CD4-positive, alpha-beta T cell treated with Interleukin-6 at 100 ng/mL for 8 hours (primary cell): ENCODE measurements around the gene CCDC88C.
A peak's percentile ranks its signal among the peaks of the same experiment; 100 is the strongest.

Experiments used
- DNase-seq: peaks from one replicate; pipeline ENCODE4 v3.0.0-alpha.2; 2020; ENCODE audit warnings: mixed read lengths, low spot score

The CCDC88C gene

DNA sequence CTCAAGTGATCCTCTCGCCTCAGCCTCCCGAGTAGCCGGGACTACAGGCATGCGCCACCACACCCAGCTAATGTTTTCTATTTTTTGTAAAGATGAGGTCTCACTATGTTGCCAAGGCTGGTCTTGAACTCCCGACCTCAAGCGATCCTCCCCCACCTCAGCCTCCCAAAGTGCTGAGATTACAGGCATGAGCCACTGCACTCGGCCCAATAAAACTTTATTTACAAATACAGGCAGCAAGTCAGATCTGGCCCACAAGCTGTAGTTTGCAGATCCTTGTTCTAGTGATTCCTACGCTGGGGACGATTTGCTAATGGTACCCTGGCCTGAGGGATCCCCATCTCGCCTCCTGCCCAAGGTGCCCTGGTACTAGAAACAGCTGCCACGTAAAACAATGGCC, 74.6 kb downstream of the CCDC88C start:
- DNase-seq, result no peak

DNA sequence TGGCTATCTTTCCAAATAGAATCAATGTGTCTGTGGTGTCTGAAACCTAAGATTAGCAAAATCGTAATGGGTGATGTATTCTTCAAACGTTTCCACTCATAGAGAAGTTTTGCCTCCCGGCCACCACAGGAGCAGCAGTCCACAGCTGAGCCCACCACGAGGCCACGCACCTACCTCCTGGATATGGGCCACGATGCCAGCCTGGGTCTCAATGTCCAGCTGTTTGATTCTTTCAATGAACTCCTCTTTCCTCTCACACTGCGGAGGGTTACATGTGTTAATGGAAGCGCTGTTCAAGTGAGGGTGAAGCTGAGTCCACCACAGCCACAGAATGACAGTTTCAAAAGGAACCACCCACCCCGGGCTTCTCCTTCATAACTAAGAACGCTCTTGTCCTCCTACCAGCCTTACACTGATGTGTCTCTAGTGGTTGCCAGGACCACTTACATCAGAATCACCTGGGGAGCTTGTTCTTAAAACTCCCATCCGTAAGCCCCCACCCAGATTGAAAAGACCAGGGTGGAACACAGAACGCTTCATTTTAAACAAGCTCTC, 75.3 kb downstream of the CCDC88C start:
- DNase-seq, result no peak

DNA sequence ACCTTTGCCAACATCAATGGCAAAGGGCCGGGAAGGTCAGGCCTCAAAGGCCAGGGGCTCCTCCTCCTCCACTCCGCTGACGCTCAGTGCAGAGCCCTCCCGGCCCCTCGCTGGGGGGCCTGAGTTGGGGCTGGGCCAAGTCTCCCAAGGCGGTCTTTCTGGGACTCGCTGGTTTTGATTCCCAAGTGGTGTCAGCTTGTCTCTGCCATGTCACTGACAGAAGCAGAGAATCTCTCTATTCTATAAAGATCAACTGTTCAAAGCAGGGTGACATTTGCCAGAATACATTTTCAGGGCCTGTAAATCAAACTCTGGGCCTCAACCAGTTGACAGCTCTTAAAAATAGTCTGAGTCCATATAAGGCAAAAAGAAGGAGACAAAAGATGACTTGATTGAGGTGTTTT, 75.9 kb downstream of the CCDC88C start:
- no peak for DNase-seq

- DNase-seq, result no peak
These were observed 76.3 kb downstream of the CCDC88C start for GRCh38 chr14:91341334-91341733.

- no peak for DNase-seq
These were observed 77.8 kb downstream of the CCDC88C start for GRCh38 chr14:91339671-91340369.

GRCh38 chr14:91339076-91339475, 78.5 kb downstream of the CCDC88C start:
- DNase-seq, result no peak

- DNase-seq, result no peak
These were observed 79.2 kb downstream of the CCDC88C start for GRCh38 chr14:91338379-91338778.

- no peak for DNase-seq
These were observed 79.8 kb downstream of the CCDC88C start for GRCh38 chr14:91337699-91338335.

- no peak for DNase-seq
These were observed 81.5 kb downstream of the CCDC88C start for GRCh38 chr14:91336093-91336450.

DNA sequence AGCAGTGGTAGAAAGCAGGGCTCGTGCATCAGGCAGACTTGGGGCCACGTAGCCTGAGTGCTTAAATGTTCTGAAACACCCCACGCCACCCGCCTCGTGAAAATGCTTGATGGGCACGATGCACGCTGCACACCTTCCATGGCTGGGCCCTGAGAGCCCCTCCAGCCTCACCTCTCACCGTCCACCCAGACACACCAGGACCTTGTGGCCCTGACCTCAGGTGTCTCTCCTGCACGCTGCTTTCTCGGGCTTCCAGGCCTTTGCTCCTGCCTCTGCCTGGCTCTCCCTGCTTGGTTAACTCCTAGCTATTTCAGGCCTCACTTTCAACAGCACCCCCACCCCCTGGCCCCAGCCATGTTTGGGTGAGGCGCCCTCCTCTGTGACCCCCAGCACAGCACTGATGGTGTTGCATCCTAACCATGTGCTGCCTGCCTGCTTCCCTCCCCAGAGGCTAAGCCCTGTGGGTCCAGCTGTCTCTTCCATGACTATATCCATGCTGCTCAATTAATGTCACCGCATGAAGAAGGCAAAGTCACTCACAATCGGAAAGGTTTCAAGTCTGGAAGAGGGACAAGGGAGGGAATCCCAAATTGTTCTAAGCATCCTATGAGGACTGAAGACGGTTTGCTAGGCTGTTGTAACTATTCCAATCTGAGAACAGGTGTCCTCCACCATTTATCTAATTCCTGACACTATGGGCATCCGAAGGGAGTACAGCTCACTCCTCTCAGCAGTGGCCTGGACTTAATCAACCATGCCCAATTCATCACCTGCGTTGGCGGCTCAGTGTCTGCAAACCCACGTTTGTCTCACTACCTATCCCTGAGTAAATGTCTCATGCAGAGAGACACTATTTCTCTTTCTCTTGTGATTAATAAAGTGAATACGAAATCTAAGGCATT, 82.2 kb downstream of the CCDC88C start:
- no peak for DNase-seq

DNA sequence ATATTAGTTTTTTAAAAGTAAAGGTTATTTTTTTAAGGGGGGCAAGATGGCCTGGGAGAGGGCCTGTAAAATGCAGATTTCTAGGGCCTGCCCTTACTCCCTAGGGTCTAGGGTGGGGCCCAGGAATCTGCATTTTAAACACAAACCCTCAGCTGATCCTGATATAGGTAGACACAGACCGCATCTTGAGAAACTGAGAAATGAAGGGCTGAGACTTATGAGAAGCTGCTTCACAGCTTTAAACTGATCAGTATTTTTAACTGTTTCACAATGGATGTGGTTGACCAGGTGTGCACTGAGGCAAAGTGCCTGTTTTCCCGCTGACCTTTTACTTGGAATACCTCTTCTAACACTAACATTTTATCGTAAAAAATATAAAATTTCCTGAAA, 84.0 kb downstream of the CCDC88C start:
- no peak for DNase-seq

DNA sequence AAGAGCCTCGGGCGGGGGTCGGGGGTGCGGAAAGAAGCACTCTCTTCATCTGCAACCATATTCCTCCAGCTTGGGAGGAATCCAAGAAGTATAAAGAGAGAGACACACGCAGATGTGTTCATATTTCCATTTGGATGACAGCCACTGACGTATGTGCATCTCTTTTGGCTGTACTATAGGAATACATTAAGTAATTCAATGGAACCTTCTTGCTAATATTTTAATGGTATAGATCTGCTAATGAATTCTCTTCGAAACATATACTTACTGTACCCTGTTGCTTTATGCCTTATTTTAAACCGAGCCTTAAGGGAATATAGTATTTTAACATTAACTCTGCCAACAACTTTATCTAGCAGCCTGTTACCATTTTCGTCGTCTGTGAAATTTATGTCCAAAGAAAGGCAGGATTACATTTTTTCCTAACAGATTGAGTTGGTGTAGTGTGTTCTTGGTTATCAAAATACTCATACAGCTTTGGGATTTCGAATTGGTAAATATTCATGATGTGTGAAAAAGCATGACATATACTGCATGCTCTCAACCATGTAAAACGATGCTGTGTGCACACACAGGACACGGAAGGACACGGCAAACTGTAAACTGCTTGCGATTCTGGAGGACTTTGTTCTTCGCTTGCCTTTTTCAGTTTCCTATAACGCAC, 84.5 kb downstream of the CCDC88C start:
- DNase-seq, result no peak

DNA sequence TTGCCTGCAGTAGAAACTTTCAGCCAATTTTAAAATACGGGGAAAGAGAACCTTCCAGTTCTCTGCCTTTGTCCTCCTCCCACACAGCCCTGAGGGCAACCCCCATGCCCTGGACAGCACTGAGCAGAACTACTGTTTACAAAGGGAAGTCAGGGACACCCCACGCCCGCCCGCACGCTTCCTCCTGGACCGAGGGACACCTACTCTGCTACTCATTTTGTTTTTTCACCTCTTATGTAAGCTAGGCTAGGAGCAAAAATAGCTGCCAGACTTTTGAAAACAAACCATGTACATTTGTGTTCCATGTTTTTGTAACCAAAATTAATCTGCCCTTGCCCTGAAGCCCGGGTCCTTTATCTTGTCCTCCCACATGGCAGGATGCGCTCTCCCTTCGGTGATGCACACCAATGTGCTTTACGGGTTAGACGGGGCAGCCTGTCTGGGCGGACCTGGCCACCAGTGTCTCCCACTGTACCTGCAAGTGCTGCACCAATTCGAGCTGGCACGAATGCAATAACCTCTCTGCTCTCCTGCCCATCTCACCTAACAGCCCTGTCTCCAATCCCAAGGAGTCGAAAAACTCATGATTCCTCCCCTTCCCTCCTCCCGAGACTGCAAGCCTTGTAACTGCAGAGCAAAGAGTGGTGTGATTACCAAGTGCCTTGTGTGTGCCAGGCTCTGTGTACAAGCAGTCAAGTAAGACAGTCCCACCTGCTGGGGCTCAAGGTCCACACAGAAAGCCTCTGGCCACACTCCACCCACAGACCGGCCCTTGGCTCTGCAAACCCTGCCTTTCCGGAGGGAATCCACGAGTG, 85.2 kb downstream of the CCDC88C start:
- no peak for DNase-seq

DNA sequence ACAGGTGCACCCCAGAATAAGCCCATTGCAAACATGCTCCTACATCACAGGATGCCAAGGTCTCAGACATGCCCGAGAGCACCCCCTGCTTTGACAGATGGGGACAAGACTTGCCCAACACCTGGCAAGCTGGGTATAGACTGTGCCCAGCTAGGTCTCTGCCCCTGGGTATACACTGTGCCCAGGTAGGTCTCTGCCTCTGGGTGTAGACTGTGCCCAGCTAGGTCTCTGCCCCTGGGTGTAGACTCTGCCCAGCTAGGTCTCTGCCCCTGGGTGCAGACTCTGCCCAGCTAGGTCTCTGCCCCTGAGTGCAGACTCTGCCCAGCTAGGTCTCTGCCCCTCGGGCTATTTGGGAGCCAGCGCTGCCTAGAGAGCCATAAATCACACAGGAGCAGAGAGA, 85.9 kb downstream of the CCDC88C start:
- no peak for DNase-seq

GRCh38 chr14:91330856-91331255, 86.8 kb downstream of the CCDC88C start:
- peak; percentile 48 for DNase-seq

DNA sequence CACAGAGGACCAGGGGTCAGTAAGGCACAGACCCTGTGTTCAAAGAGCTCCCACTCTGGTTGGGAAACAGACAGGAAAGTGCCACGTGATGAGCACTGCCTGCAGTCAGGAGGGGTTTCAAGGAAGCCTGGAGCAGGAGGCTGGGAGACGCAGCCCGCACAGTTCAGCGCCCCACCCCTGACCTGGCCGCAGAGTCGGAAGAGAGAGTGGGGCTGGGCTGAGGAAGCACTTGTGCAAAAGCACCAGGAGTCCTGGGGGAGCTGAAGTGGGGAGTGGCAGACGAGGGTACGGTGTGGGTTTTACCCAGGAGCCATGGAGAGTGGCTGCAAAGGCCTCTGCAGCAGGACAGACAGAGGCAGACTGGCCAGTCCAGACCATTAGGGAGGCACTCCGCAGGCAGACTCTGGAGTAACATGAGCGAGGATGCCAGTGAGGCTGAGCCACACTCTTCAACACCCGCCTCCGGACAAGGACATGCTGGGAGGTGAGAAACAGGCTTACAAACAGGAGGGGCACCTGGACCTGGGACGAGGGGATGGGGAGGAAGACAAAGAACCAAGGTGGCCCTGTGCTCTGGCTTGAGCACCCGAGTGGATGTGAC, 87.4 kb downstream of the CCDC88C start:
- no peak for DNase-seq

DNA sequence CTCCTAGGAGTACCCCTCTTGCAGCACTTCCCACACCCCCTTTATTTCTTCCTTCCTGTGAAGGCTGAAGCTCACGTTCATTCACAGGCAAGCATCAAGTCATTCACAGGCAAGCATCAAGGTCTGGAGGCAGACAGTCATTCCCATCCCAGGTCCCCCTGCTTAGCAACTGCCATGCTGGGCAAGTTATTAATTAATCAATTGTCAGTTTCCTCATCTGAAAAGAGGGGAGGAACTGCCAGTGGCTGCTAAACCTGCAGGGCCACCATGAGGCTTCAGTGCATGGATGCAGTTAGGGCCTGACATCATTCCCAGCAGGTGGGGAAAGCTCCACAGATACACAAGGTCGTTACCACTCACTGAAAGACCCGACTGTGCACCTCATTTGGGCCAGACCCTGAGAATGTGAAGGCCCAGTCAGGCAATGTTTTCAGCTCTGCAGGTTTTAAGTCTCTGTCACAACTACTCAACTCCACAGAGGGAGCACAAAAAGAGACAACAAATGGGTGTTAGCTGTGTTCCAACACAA, 88.1 kb downstream of the CCDC88C start:
- no peak for DNase-seq

DNA sequence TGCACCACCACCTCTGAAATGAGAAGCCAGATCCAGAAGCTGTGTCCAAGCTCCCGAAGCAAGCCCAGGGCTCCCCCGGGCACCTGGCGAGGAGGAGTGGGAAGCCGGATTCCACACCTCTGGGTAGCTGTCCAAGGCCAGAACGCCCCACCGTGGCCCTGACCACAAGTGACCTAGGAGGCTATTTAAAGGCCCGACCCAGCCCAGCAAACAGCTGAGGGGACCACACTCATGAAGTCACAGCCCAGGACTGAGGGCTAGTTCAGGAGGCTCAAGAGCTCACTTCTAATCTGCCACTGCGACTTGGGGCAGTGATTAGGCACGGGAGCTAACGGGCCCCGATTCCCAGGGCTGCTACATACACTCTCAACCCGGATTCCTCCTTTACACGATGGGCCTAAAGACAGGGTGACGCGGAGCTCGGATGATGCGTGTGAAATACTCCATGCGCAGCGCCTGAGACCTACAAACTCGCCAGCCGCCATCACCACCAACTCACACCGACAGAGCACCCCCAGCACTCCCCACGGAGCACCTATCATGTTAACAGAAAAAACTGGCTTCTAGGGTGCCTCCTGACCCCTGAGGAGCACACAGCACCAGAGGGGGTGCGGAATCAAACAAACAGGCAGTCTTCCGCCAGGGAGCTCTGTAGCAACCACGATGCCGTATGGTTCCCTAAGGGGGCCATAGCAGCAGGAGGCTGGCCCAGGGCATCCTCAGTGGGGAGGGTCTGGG, 89.1 kb downstream of the CCDC88C start:
- no peak for DNase-seq

DNA sequence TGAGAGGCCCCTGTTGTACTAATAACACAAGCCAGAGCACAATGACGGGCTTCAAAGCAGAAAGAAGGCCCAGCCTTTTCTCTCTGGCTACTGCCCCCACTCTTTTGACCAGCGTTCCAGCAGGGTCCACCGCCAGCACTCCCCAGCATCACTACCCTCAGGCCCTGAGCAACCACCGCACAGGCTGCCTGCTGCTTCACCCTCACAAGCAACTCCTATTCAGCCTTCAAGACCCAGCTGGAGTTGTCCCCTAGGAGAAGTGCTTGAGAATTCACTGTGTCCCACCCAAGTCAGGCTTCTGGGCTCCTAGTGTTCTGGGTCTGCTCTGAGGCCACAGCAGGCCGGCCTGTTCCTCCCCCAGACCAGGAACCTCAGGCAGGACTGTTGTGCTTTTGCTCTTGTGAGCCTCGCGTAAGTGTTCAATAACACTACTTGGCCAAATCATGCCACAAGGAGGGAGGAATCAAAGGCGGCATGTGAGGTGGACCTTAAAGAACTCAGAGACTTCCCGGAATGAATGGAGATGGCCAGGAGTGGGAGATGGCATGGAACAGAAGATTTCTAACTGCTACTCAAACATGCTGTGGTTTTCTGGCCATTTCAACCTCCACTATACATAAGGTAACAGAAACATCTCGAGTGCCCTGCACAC, 89.8 kb downstream of the CCDC88C start:
- no peak for DNase-seq

DNA sequence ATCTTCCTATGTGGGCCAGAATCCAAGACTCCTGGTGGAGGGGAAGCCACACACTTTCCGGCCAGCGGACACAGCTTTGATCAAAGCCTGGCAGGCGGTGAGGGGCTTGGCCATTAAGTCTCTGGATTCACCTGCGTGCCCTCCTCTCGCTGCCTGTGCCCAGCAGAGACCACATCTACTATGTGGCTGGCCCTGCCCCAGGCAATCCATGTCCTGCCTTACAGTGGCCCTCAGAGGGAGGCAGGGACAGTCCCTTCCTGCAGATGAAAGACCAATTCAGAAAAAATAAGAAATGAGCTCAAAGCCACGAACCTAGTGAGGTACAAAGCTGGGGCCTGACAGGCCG, 90.4 kb downstream of the CCDC88C start:
- DNase-seq, result no peak
